GM12891 (cell line): ENCODE measurements around the gene SNAP25.

Experiments used
- PAX5 ChIP-seq: IDR thresholded peaks from 2 replicates; pipeline ENCODE4 v1.6.1; 2011; ENCODE audit warnings: low read length, moderate library complexity, mild to moderate bottlenecking; ENCODE audit not compliant: insufficient read depth, severe bottlenecking
- POLR2A ChIP-seq: IDR thresholded peaks from 2 replicates; pipeline ENCODE4 v1.6.1; 2011; ENCODE audit warnings: low read depth, low read length, control low read depth
- POLR2AphosphoS5 ChIP-seq: IDR thresholded peaks from 2 replicates; pipeline ENCODE4 v1.6.1; 2011; ENCODE audit warnings: low read depth, low read length, control low read depth
- SPI1 ChIP-seq: IDR thresholded peaks from 2 replicates; pipeline ENCODE4 v1.6.1; 2011; ENCODE audit warnings: low read depth, low read length, control low read depth
- TAF1 ChIP-seq: IDR thresholded peaks from 2 replicates; pipeline ENCODE4 v1.6.1; 2011; ENCODE audit warnings: low read depth, low read length, control low read depth

DNA sequence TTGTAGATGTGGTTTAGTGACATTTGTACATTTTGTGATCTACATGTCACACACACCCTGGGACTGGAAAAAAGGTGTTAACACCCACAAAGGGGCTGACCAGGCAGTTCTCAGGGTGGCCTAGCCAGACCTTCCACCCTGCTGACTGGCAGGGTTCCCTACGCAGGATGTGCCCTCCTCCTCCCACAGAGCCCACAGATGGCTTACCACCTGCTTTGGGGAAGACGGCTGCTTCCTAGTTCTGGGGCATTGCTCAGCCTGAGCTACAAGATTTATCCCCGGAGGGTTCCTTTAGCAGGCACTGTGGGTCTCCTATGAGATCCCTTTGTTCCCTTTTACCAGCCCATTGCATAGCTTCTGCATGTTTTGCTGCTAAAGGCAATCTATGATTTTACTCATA is 35.1 kb downstream of the SNAP25 start:
- TF ChIP-seq POLR2A, result no peak
- no peak for TF ChIP-seq POLR2AphosphoS5
- no peak for TF ChIP-seq TAF1
- TF ChIP-seq SPI1, result no peak
- TF ChIP-seq PAX5, result no peak
